Sigmoid colon (tissue), 4 donors: ENCODE measurements around the gene CRTC2.

Experiments
- POLR2AphosphoS5 ChIP-seq, 4 donors: sonication (generic); formaldehyde crosslinking; IDR thresholded peaks; one replicate each; pipeline ENCODE4 v1.6.1; 2017; ENCODE audit warnings: antibody characterized with exemption in 4 of 4
- TF ChIP-seq, protein P1 (sequence below), 4 experiments: fragments of 450-650 bp in 3 of 4; fragments of 200-600 bp in 1 of 4; IDR thresholded peaks; one replicate each; pipeline ENCODE4 v1.5.1; 2016 to 2019; ENCODE audit warnings: antibody characterized with exemption in 4 of 4, mild to moderate bottlenecking in 3 of 4, moderate library complexity in 2 of 4

- TF ChIP-seq, protein P1, sequence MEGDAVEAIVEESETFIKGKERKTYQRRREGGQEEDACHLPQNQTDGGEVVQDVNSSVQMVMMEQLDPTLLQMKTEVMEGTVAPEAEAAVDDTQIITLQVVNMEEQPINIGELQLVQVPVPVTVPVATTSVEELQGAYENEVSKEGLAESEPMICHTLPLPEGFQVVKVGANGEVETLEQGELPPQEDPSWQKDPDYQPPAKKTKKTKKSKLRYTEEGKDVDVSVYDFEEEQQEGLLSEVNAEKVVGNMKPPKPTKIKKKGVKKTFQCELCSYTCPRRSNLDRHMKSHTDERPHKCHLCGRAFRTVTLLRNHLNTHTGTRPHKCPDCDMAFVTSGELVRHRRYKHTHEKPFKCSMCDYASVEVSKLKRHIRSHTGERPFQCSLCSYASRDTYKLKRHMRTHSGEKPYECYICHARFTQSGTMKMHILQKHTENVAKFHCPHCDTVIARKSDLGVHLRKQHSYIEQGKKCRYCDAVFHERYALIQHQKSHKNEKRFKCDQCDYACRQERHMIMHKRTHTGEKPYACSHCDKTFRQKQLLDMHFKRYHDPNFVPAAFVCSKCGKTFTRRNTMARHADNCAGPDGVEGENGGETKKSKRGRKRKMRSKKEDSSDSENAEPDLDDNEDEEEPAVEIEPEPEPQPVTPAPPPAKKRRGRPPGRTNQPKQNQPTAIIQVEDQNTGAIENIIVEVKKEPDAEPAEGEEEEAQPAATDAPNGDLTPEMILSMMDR (IDR thresholded peaks at IDR 0.05): no peak
- peak; percentile 100 for TF ChIP-seq POLR2AphosphoS5 (IDR thresholded peaks at IDR 0.05)
These were observed 32.2 kb upstream of the CRTC2 start, which contains the start of gene RPS27 for GRCh38 chr1:153990468-153991150.
